GM23248 (cell line): ENCODE results near the gene NAIP. TPM values are rescaled to one million over a fixed set of nuclear protein-coding genes. Genes with fewer than 3 reads are reported as not detected.
"Not testable (repeated sequence)": the region's sequence is repeated elsewhere in the genome, so short reads cannot be mapped to it uniquely, and the experiment has no call there.

ENCODE experiments used
- DNase-seq: peaks from one replicate; pipeline ENCODE4 v3.0.0-alpha.2; 2015
- H2AFZ ChIP-seq: fragments of 200-600 bp; sonication (generic); 2 replicates; pipeline ENCODE4 v1.6.1; 2016; ENCODE audit warnings: antibody characterized with exemption
- H3F3A ChIP-seq: fragments of 200-600 bp; sonication (generic); 2 replicates; pipeline ENCODE4 v1.6.1; 2016; ENCODE audit warnings: mild to moderate bottlenecking, antibody characterized with exemption, mixed run types; ENCODE audit not compliant: insufficient read depth
- H3K27ac ChIP-seq: fragments of 200-600 bp; sonication (generic); 2 replicates; pipeline ENCODE4 v1.5.1; 2016; ENCODE audit warnings: mild to moderate bottlenecking
- H3K27me3 ChIP-seq: fragments of 200-600 bp; sonication (generic); replicated peaks from 2 replicates; pipeline ENCODE4 v1.6.1; 2016; ENCODE audit warnings: mild to moderate bottlenecking; ENCODE audit not compliant: insufficient read depth
- H3K36me3 ChIP-seq: fragments of 200-600 bp; sonication (generic); 2 replicates; pipeline ENCODE4 v1.6.1; 2016; ENCODE audit warnings: low read depth, mild to moderate bottlenecking
- H3K4me1 ChIP-seq: fragments of 200-600 bp; sonication (generic); 2 replicates; pipeline ENCODE4 v1.6.1; 2016; ENCODE audit warnings: mild to moderate bottlenecking; ENCODE audit not compliant: insufficient read depth
- H3K4me2 ChIP-seq: fragments of 200-600 bp; sonication (generic); one replicate; pipeline ENCODE4 v1.6.1; 2016; ENCODE audit warnings: mild to moderate bottlenecking; ENCODE audit not compliant: unreplicated experiment
- H3K4me3 ChIP-seq: fragments of 200-600 bp; sonication (generic); 2 replicates; pipeline ENCODE4 v1.5.1; 2016; ENCODE audit warnings: mild to moderate bottlenecking
- H3K79me2 ChIP-seq: fragments of 200-600 bp; sonication (generic); 2 replicates; pipeline ENCODE4 v1.6.1; 2016; ENCODE audit warnings: mild to moderate bottlenecking; ENCODE audit not compliant: insufficient read depth
- H3K9ac ChIP-seq: fragments of 200-600 bp; sonication (generic); 2 replicates; pipeline ENCODE4 v1.6.1; 2016; ENCODE audit warnings: mild to moderate bottlenecking
- H3K9me2 ChIP-seq: fragments of 200-600 bp; sonication (generic); 2 replicates; pipeline ENCODE4 v1.6.1; 2016; ENCODE audit warnings: mixed run types, mild to moderate bottlenecking, moderate library complexity; ENCODE audit not compliant: insufficient read depth
- H3K9me3 ChIP-seq: fragments of 200-600 bp; sonication (generic); one replicate; pipeline ENCODE4 v1.6.1; 2017; ENCODE audit warnings: low read depth
- H4K20me1 ChIP-seq: fragments of 200-600 bp; sonication (generic); 2 replicates; pipeline ENCODE4 v1.6.0; 2016; ENCODE audit not compliant: insufficient read depth
- WGBS, 2 experiments: methylation state at CpG; one replicate each; pipeline ENCODE4 v1.1.6; 2015 to 2017; ENCODE audit warnings: low lambda C conversion rate in 2 of 2, low coverage in 1 of 2; ENCODE audit errors: missing lambda C conversion rate in 2 of 2; 5-methylcytosine and 5-hydroxymethylcytosine counted together
- in situ Hi-C: fragments of 300-500 bp; cut with MboI; formaldehyde crosslinking; loops from 2 replicates; pipeline ENCODE4 v1.15.0; 2020
- polyA plus RNA-seq: library from polyadenylated mRNA; unstranded; fragments of >200 nt; fragmentation: Nextera tagmentation; extraction: Ambion mirVana; gene quantifications from 2 replicates; pipeline ENCODE4 v1.2.1, GENCODE V29; 2016
- total RNA-seq: library from RNA; depleted of rRNA; stranded (reverse); fragments of >200 nt; shearing (Covaris generic); gene quantifications from 2 replicates; pipeline ENCODE4 v1.2.3, GENCODE V29; 2014; rRNA removed

NAIP gene, protein sequence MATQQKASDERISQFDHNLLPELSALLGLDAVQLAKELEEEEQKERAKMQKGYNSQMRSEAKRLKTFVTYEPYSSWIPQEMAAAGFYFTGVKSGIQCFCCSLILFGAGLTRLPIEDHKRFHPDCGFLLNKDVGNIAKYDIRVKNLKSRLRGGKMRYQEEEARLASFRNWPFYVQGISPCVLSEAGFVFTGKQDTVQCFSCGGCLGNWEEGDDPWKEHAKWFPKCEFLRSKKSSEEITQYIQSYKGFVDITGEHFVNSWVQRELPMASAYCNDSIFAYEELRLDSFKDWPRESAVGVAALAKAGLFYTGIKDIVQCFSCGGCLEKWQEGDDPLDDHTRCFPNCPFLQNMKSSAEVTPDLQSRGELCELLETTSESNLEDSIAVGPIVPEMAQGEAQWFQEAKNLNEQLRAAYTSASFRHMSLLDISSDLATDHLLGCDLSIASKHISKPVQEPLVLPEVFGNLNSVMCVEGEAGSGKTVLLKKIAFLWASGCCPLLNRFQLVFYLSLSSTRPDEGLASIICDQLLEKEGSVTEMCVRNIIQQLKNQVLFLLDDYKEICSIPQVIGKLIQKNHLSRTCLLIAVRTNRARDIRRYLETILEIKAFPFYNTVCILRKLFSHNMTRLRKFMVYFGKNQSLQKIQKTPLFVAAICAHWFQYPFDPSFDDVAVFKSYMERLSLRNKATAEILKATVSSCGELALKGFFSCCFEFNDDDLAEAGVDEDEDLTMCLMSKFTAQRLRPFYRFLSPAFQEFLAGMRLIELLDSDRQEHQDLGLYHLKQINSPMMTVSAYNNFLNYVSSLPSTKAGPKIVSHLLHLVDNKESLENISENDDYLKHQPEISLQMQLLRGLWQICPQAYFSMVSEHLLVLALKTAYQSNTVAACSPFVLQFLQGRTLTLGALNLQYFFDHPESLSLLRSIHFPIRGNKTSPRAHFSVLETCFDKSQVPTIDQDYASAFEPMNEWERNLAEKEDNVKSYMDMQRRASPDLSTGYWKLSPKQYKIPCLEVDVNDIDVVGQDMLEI (N-terminal part only)
- 3.4 and 6.3 TPM in 2 replicates for total RNA-seq
- polyA plus RNA-seq = 2.4 and 2.8 TPM in 2 replicates

DNA sequence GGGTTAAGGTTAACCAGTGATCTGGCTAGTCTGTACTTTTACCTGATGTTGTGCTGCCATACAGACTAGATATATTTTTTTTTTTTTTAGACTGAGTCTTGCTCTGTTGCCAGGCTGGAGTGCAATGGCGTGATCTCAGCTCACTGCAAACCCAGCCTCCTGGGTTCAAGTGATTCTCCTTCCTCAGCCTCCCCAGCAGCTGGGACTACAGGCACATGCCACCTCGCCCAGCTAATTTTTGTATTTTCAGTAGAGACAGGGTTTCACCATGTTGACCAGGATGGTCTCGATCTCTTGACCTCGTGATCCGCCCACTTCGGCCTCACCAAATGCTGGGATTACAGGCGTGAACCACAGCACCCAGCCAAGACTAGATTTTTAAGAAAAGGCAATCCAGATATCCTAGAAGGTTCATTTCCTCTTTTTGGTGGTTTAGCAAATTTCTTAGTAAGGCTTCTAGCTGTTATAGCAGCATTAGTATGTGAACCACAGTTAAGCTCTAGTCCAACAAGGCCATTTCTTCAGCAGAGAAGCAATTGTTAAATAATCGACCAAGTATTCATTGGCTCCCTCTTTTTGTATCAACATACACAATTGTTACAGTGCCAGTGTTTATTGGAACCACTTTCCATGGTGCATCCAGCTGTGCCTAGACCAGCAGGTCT, at the start of gene NAIP:
Gene NAIP (minus strand): TSS at position 51 of the 665 bp plus-strand sequence. CDS start 12,424 bp downstream, outside the sequence.
- H3K9ac ChIP-seq, DNase-seq, H3K27me3 ChIP-seq, H3K4me2 ChIP-seq, H3K36me3 ChIP-seq, in situ Hi-C loops, H2AFZ ChIP-seq, H3F3A ChIP-seq, H3K79me2 ChIP-seq, H3K4me3 ChIP-seq, H3K9me2 ChIP-seq, H4K20me1 ChIP-seq, H3K27ac ChIP-seq, H3K4me1 ChIP-seq, H3K9me3 ChIP-seq: not testable (repeated sequence)
- 100% methylated on average over 1 to 2 of the region's 8 CpGs for WGBS, 2 experiments

DNA sequence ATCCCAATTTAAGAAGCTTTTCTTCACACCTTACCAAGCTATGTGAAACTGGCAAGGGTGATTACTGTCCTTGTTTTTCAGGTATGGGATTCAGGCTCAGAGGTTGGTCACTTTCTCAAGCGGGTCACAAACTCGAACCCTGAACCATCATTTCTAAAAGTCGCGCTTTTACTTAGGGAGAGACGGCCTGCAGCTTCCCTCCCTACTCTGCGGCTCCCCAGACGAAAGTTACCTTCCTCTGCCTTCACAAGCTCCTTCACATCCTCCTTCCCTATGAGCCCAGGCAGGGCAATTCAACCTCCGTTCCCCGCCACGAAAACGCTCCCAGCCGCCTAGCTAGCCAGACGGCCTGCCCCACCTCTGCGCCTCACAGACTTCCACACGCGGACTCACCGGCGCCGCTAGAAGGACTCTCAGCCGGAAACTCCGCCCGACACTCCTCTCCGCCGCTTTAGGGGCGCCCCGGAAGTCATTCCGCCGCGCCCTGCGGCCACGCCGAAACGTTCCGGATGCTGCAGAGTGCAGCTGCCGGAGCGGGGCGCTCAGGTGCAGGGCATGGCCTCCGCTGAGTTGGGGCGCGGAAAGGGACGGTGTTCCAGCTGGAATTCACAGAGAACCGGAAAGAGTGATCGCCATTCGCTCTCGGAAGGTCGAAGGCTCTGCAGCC, 42.3 kb upstream of the NAIP start, which contains the start of gene GTF2H2:
Gene GTF2H2 (minus strand): TSS at position 415 of the 667 bp plus-strand sequence. CDS start 4,913 bp downstream, outside the sequence.
- H3F3A ChIP-seq, H3K27ac ChIP-seq, H3K4me2 ChIP-seq, H3K9me2 ChIP-seq, H2AFZ ChIP-seq, H3K9me3 ChIP-seq, H3K4me1 ChIP-seq, H3K4me3 ChIP-seq, H3K36me3 ChIP-seq, H3K79me2 ChIP-seq, H4K20me1 ChIP-seq, H3K27me3 ChIP-seq, in situ Hi-C loops, H3K9ac ChIP-seq, DNase-seq: not testable (repeated sequence)
- WGBS, 2 experiments = no CpG with 5 or more reads among the region's 46 CpGs

DNA sequence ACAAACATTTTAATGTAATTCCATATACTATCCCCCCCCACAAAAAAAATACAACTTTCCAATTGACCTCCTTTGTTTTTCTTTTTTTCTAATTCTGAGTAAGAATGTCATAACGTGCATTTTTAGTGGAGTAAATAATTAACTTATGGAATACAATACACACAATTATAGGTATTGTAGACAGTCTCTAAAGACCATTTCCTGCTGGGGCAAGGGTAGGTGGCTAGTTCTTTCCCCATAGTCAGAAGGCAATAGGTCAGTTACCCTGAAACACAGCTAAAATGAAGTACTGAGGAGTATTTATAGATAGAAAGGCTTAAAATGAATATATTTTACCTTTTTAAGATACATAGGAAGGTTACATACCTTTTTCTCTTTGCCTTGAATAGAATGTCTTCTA, 36.2 kb upstream of the NAIP start:
- H2AFZ ChIP-seq, H3K9me2 ChIP-seq, H3K27me3 ChIP-seq, H3K9me3 ChIP-seq, H3K4me3 ChIP-seq, H3K9ac ChIP-seq, H4K20me1 ChIP-seq, H3K36me3 ChIP-seq, DNase-seq, H3K4me1 ChIP-seq, H3K27ac ChIP-seq, in situ Hi-C loops, H3K79me2 ChIP-seq, H3F3A ChIP-seq, H3K4me2 ChIP-seq: not testable (repeated sequence)
- WGBS, 2 experiments = 43% methylated on average over 1 of the region's 1 CpG; no CpG with 5 or more reads in 1 of the 2 experiments

DNA sequence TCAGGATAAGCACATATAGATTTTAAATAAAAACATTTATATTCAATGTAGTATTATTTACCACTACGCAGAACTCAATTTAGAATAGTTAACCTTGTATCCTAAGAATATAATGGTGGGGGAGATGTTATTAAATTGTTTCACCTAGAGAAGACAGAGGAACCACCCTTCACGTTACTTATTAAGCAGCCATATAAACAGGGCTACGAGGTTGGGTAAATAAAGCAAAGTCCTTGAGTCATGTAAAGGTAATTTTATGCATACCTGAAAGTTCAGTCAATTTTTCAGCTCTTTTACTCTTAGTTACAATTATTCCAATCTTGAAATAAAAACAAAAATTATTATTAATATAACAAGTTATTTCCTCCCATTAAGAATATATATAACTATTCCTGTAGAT, 34.3 kb upstream of the NAIP start:
- WGBS, 2 experiments = no CpG with 5 or more reads among the region's 3 CpGs
- H3K4me3 ChIP-seq, in situ Hi-C loops: not testable (repeated sequence)

DNA sequence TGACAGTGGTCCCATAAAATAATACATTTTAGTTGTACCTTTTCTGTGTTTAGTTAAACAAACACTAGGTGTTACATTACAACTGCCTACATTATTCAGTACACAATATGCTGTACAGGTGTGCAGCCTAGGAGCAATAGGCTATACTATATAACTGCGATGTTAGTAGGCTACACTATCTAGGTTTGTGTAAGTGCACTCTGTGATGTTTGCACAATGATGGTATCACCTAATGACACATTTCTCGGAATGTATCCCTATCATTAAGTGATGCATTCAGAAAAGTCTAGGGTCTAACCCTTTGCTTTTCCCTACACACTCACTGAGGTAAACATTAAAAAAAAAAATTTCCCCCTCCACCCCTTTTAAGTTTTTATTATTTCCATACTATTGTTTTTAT, 19.7 kb upstream of the NAIP start:
- H3K4me1 ChIP-seq, H3K27ac ChIP-seq, H3F3A ChIP-seq, H3K36me3 ChIP-seq, H4K20me1 ChIP-seq, H3K4me3 ChIP-seq, H3K79me2 ChIP-seq, H3K9me2 ChIP-seq, H3K4me2 ChIP-seq, H3K9ac ChIP-seq, in situ Hi-C loops, H3K9me3 ChIP-seq, H2AFZ ChIP-seq, DNase-seq, H3K27me3 ChIP-seq: not testable (repeated sequence)
- 90 to 100% methylated on average over 2 of the region's 2 CpGs for WGBS, 2 experiments

More for the DNA sequence above, 34.3 kb upstream of the NAIP start:
- not testable (repeated sequence) for H3K9me3 ChIP-seq, H3K9ac ChIP-seq, H2AFZ ChIP-seq, H3K9me2 ChIP-seq, H3K79me2 ChIP-seq, H3K36me3 ChIP-seq, H3K4me1 ChIP-seq, H3K27me3 ChIP-seq, H3F3A ChIP-seq, H4K20me1 ChIP-seq, H3K27ac ChIP-seq, H3K4me2 ChIP-seq, DNase-seq

DNA sequence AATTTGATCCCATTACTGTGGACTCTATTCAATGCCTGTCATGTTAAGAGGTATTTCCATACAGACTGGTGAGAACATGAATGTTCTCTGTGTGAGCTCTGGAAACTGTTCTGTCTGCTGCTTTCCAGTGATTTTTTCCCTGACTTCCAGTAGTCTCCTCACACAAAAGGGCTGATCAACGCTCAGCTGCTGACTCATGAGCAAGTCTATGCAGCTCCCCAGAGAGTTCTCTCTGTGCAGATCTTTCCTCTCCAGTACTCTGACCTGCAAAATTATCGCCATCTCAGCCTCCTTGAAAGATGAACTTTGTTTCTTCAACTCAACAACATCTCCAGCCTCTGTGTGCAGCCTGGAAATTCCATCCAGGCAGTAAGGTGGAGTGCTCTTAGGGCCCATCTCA, 19.0 kb upstream of the NAIP start:
- H3K27ac ChIP-seq, H3F3A ChIP-seq, H3K9ac ChIP-seq, H3K9me2 ChIP-seq, H3K27me3 ChIP-seq, H3K4me3 ChIP-seq, H4K20me1 ChIP-seq, H3K4me1 ChIP-seq, H3K9me3 ChIP-seq, H3K79me2 ChIP-seq, in situ Hi-C loops, DNase-seq, H3K4me2 ChIP-seq, H2AFZ ChIP-seq, H3K36me3 ChIP-seq: not testable (repeated sequence)
- no CpG with 5 or more reads among the region's 2 CpGs for WGBS, 2 experiments
